ENCODE measurements around the gene ATG13. TPM values are rescaled to one million over a fixed set of nuclear protein-coding genes. Genes with fewer than 3 reads are reported as not detected.

ATG13 gene
- total RNA-seq, 2 donors from 2014 or later = 58.3 to 61.3 TPM

DNA sequence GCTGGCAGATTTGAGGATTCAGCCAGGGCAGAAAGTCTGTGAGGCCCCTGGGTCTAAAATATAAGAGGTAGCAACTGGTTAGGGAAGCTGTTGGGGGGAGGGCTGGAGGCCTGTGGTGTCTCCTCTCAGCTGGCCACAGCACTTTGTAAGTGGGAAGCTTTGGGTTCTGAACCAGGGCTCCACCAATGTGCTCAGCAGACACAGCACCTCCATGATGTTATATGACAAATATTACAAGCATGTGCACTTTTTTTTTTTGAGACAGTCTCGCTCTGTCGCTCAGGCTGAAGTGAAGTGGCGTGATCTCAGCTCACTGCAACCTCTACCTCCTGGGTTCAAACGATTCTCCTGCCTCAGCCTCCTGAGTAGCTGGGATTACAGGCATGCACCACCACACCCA, 75.1 kb downstream of the ATG13 start:
- no peak overlapping the region for H3K9ac ChIP-seq (ENCODE audit: low read depth in 2 of 2, low read length in 2 of 2)
- intact Hi-C loops (cut with DNase I) = no loop called here
- DNase-seq = no peak
- no peaks in the 10 kb centered on the region for H3K9me3 ChIP-seq
- H3K4me1 ChIP-seq = no peaks in the 10 kb centered on the region
- no peaks in the 10 kb centered on the region for H3K27me3 ChIP-seq
- TF ChIP-seq, protein P1, sequence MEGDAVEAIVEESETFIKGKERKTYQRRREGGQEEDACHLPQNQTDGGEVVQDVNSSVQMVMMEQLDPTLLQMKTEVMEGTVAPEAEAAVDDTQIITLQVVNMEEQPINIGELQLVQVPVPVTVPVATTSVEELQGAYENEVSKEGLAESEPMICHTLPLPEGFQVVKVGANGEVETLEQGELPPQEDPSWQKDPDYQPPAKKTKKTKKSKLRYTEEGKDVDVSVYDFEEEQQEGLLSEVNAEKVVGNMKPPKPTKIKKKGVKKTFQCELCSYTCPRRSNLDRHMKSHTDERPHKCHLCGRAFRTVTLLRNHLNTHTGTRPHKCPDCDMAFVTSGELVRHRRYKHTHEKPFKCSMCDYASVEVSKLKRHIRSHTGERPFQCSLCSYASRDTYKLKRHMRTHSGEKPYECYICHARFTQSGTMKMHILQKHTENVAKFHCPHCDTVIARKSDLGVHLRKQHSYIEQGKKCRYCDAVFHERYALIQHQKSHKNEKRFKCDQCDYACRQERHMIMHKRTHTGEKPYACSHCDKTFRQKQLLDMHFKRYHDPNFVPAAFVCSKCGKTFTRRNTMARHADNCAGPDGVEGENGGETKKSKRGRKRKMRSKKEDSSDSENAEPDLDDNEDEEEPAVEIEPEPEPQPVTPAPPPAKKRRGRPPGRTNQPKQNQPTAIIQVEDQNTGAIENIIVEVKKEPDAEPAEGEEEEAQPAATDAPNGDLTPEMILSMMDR (IDR thresholded peaks at IDR 0.05) = no peak
- no peak overlapping the region for H3K4me3 ChIP-seq
- peaks cover 28% of the 10 kb centered on the region for H3K36me3 ChIP-seq
- no peak overlapping the region for H3K27ac ChIP-seq

DNA sequence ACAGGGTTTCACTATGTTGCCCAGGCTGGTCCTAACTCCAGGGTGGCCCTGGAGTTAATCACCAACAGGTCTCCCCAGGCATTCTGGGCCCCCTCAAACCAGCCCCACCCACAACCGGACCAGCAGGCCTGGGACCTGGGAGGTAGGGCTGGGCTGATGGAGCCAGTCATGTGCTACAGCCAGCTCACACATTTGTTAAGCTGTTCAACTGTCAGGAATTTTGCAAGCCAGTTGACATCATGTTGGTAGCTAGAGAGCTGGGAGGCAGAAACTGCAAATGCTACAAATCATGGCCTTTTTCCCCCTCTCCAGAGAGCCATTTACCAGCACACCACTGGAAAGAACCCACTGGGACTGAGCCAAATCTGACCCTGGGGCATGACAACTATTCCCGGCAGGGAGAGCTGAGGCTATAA, 76.3 kb downstream of the ATG13 start:
- H3K4me1 ChIP-seq = peaks cover 2% of the 10 kb centered on the region

DNA sequence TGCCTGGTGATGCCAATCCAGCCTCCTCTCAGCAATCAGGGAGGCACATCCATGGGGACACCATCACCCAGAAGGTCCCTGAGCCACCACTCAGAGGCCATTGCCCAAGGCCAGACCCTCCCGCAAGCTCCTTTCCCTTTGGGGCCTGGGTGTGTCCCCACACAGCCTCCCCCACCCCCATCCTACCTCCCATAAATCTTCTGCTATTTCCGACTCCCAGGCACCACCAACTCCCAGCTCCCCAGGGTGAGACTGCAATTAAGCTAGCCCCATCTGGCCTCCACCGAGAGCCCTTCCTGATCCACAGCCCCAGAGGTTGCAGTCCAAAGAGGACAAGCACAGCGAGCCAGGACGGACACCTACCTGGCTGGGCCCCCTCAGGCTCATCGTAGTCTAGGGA, 76.7 kb downstream of the ATG13 start:
- H3K27ac ChIP-seq = no peak overlapping the region
- DNase-seq = no peak
- H3K9ac ChIP-seq (ENCODE audit: low read depth in 2 of 2, low read length in 2 of 2) = no peak overlapping the region
- no peak overlapping the region for H3K4me3 ChIP-seq
- intact Hi-C loops (cut with DNase I) = no loop called here
- no peaks in the 10 kb centered on the region for H3K9me3 ChIP-seq
- no peaks in the 10 kb centered on the region for H3K27me3 ChIP-seq
- peaks cover 5% of the 10 kb centered on the region for H3K4me1 ChIP-seq
- TF ChIP-seq, protein P1 (IDR thresholded peaks at IDR 0.05) = no peak
- H3K36me3 ChIP-seq = peaks cover 20% of the 10 kb centered on the region

More for the DNA sequence above, 76.3 kb downstream of the ATG13 start:
- H3K9me3 ChIP-seq = no peaks in the 10 kb centered on the region
- H3K27ac ChIP-seq = no peak overlapping the region
- TF ChIP-seq, protein P1 (IDR thresholded peaks at IDR 0.05) = no peak
- intact Hi-C loops (cut with DNase I) = no loop called here
- no peaks in the 10 kb centered on the region for H3K27me3 ChIP-seq
- H3K4me3 ChIP-seq = no peak overlapping the region
- peaks cover 20% of the 10 kb centered on the region for H3K36me3 ChIP-seq
- H3K9ac ChIP-seq (ENCODE audit: low read depth in 2 of 2, low read length in 2 of 2) = no peak overlapping the region
- DNase-seq = no peak

DNA sequence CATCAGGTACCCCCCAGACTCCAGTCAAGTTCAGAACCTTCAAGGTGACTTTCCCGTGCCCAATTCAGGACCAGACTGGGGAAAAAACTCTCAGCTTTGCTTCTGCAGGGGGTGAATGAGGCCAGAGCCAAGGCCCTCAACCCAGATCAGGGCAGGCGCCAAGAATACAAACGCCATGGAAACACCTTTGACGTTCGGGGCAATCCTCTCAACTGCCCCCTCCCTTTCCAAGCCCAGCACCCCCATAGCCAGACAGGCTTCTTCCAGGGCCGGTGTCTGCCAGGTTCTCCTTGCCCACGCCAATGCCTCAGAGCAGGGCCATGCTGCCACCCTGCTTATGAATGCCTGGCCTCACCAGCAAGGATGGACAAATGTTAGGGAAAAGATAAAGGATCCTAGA, 77.3 kb downstream of the ATG13 start:
- Histone ChIP-seq H3K9ac (ENCODE audit: low read depth in 2 of 2, low read length in 2 of 2) (no peak overlapping the region), H3K4me3 (no peak overlapping the region), H3K4me1 (peaks cover 5% of the 10 kb centered on the region), H3K27me3 (no peaks in the 10 kb centered on the region), H3K27ac (no peak overlapping the region), H3K9me3 (no peaks in the 10 kb centered on the region), H3K36me3 (peaks cover 20% of the 10 kb centered on the region)
- intact Hi-C loops (cut with DNase I) = no loop called here
- TF ChIP-seq, protein P1 (IDR thresholded peaks at IDR 0.05) = no peak
- no peak for DNase-seq

DNA sequence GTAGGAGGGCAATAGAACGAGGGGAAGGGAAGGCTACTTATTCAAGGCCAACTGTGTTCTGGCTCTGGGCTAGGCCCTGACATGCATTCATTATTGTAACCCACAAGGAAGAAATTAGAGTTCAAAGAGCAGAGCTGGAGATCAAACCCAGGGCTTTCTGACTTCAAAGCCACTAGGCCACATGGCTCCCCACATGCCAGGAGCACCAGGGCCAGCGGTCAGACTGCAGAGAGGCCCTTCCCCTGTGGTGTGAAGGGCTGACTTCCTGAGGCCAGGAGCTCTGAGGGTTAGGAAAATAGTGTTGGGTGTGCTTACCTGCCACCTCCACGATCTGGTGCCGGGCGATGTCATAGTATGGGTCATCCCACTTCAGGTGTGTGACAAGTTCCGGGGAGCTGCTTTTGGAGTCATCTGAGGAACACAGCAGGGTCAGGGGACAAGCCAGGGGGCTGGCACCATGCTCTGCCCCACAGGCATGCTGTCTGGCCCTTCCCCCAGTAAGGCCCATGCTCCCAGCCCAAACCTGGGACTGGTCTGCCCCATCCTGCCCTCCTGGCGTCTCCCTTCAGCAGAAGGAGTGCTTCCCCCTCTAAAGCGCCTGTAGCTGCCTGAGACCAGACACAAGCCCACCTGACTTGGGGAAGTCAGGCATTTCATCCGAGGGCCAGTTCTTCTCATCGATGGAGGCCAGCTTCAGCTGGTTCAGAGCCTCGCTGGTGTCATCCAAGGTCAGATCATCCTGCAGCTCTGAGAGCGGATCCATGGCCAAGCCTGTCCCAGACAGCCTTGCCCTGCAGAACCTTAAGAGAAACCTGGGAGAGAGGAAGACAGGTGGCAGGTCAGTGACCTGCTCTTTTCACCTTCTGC, 78.2 kb downstream of the ATG13 start:
- no peaks in the 10 kb centered on the region for H3K27me3 ChIP-seq
- intact Hi-C loops (cut with DNase I) = no loop called here
- no peaks in the 10 kb centered on the region for H3K9me3 ChIP-seq
- H3K4me1 ChIP-seq = peaks cover 5% of the 10 kb centered on the region
- no peak for DNase-seq
- TF ChIP-seq, protein P1 (IDR thresholded peaks at IDR 0.05) = no peak
- H3K9ac ChIP-seq (ENCODE audit: low read depth in 2 of 2, low read length in 2 of 2) = no peak overlapping the region
- no peak overlapping the region for H3K4me3 ChIP-seq
- no peak overlapping the region for H3K27ac ChIP-seq
- peaks cover 20% of the 10 kb centered on the region for H3K36me3 ChIP-seq

Data from colonic mucosa (tissue), 4 donors.